ENCODE measurements around the gene ROBO2. TPM values are rescaled to one million over a fixed set of nuclear protein-coding genes. Genes with fewer than 3 reads are reported as not detected.

Gene ROBO2
- 1 to 10 TPM in 1 of 4 donors, under 1 TPM in 2, not detected in 1; 0.29 to 2.1 (median 0.48) TPM for total RNA-seq
- polyA plus RNA-seq, result 0.05 TPM
- long read RNA-seq, donor 1, result 0 reads
- long read RNA-seq, donor 2, result 0 reads
- long read RNA-seq, donor 3, partial matches to known transcripts, result 0 of 1 reads
- long read RNA-seq, donor 3, other reads (novel, unspliced or antisense), result 1 of 1 reads
- long read RNA-seq, donor 4, result 0 reads

GRCh38 chr3:77039606-77040171, at the start of gene ROBO2:
Gene ROBO2, plus strand, starts transcription at chr3:77040099. Its CDS starts 687 bp downstream, at chr3:77040786.
- Histone ChIP-seq H3K9me3 (ENCODE audit: control insufficient read depth, low read length) (no peaks in the 10 kb centered on the region), H3K4me3 (ENCODE audit: low read length) (peak within 1 kb of the TSS; percentile 60), H3K4me1 (ENCODE audit: control insufficient read depth, insufficient read depth, low read length) (no peaks in the 10 kb centered on the region), H3K27me3 (ENCODE audit: control insufficient read depth, insufficient read depth) (peaks cover 3% of the 10 kb centered on the region), H3K27ac (ENCODE audit: low read length) (no peak within 1 kb of the TSS)
- intact Hi-C loops (cut with DNase I), result loop anchor here (2.0 to 5.0 kb wide), 3 partner anchors 213 to 218 kb away; no protein-coding TSS in a partner anchor
- ATAC-seq (peak; percentile 60 to 71), DNase-seq (peak; percentile 23 to 71 (median 43))
- under 1% methylated on average over 54 of the region's 54 CpGs for WGBS

- Histone ChIP-seq H3K9me3 (ENCODE audit: control insufficient read depth, low read length) (no peaks in the 10 kb centered on the region), H3K4me3 (ENCODE audit: low read length) (no peak overlapping the region), H3K27ac (ENCODE audit: low read length) (no peak overlapping the region), H3K27me3 (ENCODE audit: control insufficient read depth, insufficient read depth) (no peaks in the 10 kb centered on the region), H3K4me1 (ENCODE audit: control insufficient read depth, insufficient read depth, low read length) (no peaks in the 10 kb centered on the region)
- DNase-seq (no peak), ATAC-seq (no peak)
- intact Hi-C loops (cut with DNase I), result no loop called here
- WGBS, result 69% methylated on average over 5 of the region's 5 CpGs
These were observed 49.3 kb upstream of the ROBO2 start for GRCh38 chr3:76990606-76991005.

- Histone ChIP-seq H3K4me3 (ENCODE audit: low read length) (no peak overlapping the region), H3K4me1 (ENCODE audit: control insufficient read depth, insufficient read depth, low read length) (no peaks in the 10 kb centered on the region), H3K9me3 (ENCODE audit: control insufficient read depth, low read length) (no peaks in the 10 kb centered on the region), H3K27ac (ENCODE audit: low read length) (no peak overlapping the region), H3K27me3 (ENCODE audit: control insufficient read depth, insufficient read depth) (no peaks in the 10 kb centered on the region)
- ATAC-seq, result no peak
- intact Hi-C loops (cut with DNase I), result no loop called here
- no peak for DNase-seq
- WGBS, result 85% methylated on average over 3 of the region's 3 CpGs
These were observed 48.7 kb upstream of the ROBO2 start for GRCh38 chr3:76991165-76991564.

GRCh38 chr3:76997733-76998132, 42.2 kb upstream of the ROBO2 start:
- no peaks in the 10 kb centered on the region for H3K9me3 ChIP-seq (ENCODE audit: control insufficient read depth, low read length)
- WGBS, result 56% methylated on average over 2 of the region's 2 CpGs
- ATAC-seq, result no peak
- no peak for DNase-seq
- intact Hi-C loops (cut with DNase I), result no loop called here
- no peak overlapping the region for H3K4me3 ChIP-seq (ENCODE audit: low read length)
- H3K27ac ChIP-seq (ENCODE audit: low read length), result no peak overlapping the region
- H3K4me1 ChIP-seq (ENCODE audit: control insufficient read depth, insufficient read depth, low read length), result no peaks in the 10 kb centered on the region
- H3K27me3 ChIP-seq (ENCODE audit: control insufficient read depth, insufficient read depth), result no peaks in the 10 kb centered on the region

GRCh38 chr3:76998555-76998954, 41.3 kb upstream of the ROBO2 start:
- Histone ChIP-seq H3K4me3 (ENCODE audit: low read length) (no peak overlapping the region), H3K27ac (ENCODE audit: low read length) (no peak overlapping the region), H3K4me1 (ENCODE audit: control insufficient read depth, insufficient read depth, low read length) (no peaks in the 10 kb centered on the region), H3K27me3 (ENCODE audit: control insufficient read depth, insufficient read depth) (no peaks in the 10 kb centered on the region), H3K9me3 (ENCODE audit: control insufficient read depth, low read length) (no peaks in the 10 kb centered on the region)
- 87% methylated on average over 3 of the region's 3 CpGs for WGBS
- ATAC-seq (no peak), DNase-seq (no peak)
- intact Hi-C loops (cut with DNase I), result no loop called here

GRCh38 chr3:77001062-77001701, 38.7 kb upstream of the ROBO2 start:
- 55% methylated on average over 5 of the region's 5 CpGs for WGBS
- intact Hi-C loops (cut with DNase I), result no loop called here
- Histone ChIP-seq H3K27me3 (ENCODE audit: control insufficient read depth, insufficient read depth) (no peaks in the 10 kb centered on the region), H3K4me1 (ENCODE audit: control insufficient read depth, insufficient read depth, low read length) (no peaks in the 10 kb centered on the region), H3K4me3 (ENCODE audit: low read length) (no peak overlapping the region), H3K27ac (ENCODE audit: low read length) (no peak overlapping the region), H3K9me3 (ENCODE audit: control insufficient read depth, low read length) (no peaks in the 10 kb centered on the region)
- ATAC-seq, result no peak
- DNase-seq, result no peak

- ATAC-seq (no peak), DNase-seq (no peak)
- no peak overlapping the region for H3K27ac ChIP-seq (ENCODE audit: low read length)
- H3K4me1 ChIP-seq (ENCODE audit: control insufficient read depth, insufficient read depth, low read length), result no peaks in the 10 kb centered on the region
- no peaks in the 10 kb centered on the region for H3K9me3 ChIP-seq (ENCODE audit: control insufficient read depth, low read length)
- intact Hi-C loops (cut with DNase I), result no loop called here
- 40% methylated on average over 7 of the region's 7 CpGs for WGBS
- no peak overlapping the region for H3K4me3 ChIP-seq (ENCODE audit: low read length)
- no peaks in the 10 kb centered on the region for H3K27me3 ChIP-seq (ENCODE audit: control insufficient read depth, insufficient read depth)
These were observed 25.7 kb upstream of the ROBO2 start for GRCh38 chr3:77014226-77014625.

- H3K4me3 ChIP-seq (ENCODE audit: low read length), result no peak overlapping the region
- H3K4me1 ChIP-seq (ENCODE audit: control insufficient read depth, insufficient read depth, low read length), result no peaks in the 10 kb centered on the region
- H3K27me3 ChIP-seq (ENCODE audit: control insufficient read depth, insufficient read depth), result no peaks in the 10 kb centered on the region
- DNase-seq (no peak), ATAC-seq (no peak)
- H3K27ac ChIP-seq (ENCODE audit: low read length), result no peak overlapping the region
- 34% methylated on average over 1 of the region's 1 CpG for WGBS
- no peaks in the 10 kb centered on the region for H3K9me3 ChIP-seq (ENCODE audit: control insufficient read depth, low read length)
- intact Hi-C loops (cut with DNase I), result no loop called here
These were observed 14.4 kb upstream of the ROBO2 start for GRCh38 chr3:77025471-77025870.

- Histone ChIP-seq H3K4me3 (ENCODE audit: low read length) (no peak overlapping the region), H3K27me3 (ENCODE audit: control insufficient read depth, insufficient read depth) (no peaks in the 10 kb centered on the region), H3K9me3 (ENCODE audit: control insufficient read depth, low read length) (no peaks in the 10 kb centered on the region), H3K27ac (ENCODE audit: low read length) (no peak overlapping the region), H3K4me1 (ENCODE audit: control insufficient read depth, insufficient read depth, low read length) (no peaks in the 10 kb centered on the region)
- no peak for ATAC-seq
- intact Hi-C loops (cut with DNase I), result no loop called here
- 70% methylated on average over 5 of the region's 5 CpGs for WGBS
- DNase-seq, result no peak
These were observed 12.8 kb upstream of the ROBO2 start for GRCh38 chr3:77026904-77027634.

GRCh38 chr3:77028005-77028404, 11.9 kb upstream of the ROBO2 start:
- WGBS, result 50% methylated on average over 2 of the region's 2 CpGs
- no peaks in the 10 kb centered on the region for H3K4me1 ChIP-seq (ENCODE audit: control insufficient read depth, insufficient read depth, low read length)
- H3K27me3 ChIP-seq (ENCODE audit: control insufficient read depth, insufficient read depth), result no peaks in the 10 kb centered on the region
- no peaks in the 10 kb centered on the region for H3K9me3 ChIP-seq (ENCODE audit: control insufficient read depth, low read length)
- H3K4me3 ChIP-seq (ENCODE audit: low read length), result no peak overlapping the region
- DNase-seq (no peak), ATAC-seq (no peak)
- H3K27ac ChIP-seq (ENCODE audit: low read length), result no peak overlapping the region
- intact Hi-C loops (cut with DNase I), result no loop called here

GRCh38 chr3:77038468-77038929, 1.4 kb upstream of the ROBO2 start:
- H3K4me3 ChIP-seq (ENCODE audit: low read length), result peak overlapping the region; percentile 60
- H3K27ac ChIP-seq (ENCODE audit: low read length), result no peak overlapping the region
- under 1% methylated on average over 21 of the region's 21 CpGs for WGBS
- DNase-seq, result peak; percentile 59 to 79 (median 64)
- no peaks in the 10 kb centered on the region for H3K9me3 ChIP-seq (ENCODE audit: control insufficient read depth, low read length)
- H3K4me1 ChIP-seq (ENCODE audit: control insufficient read depth, insufficient read depth, low read length), result no peaks in the 10 kb centered on the region
- peak; percentile 96 to 97 for ATAC-seq
- intact Hi-C loops (cut with DNase I), result loop anchor here in 3 of 4 donors (2.0 to 5.0 kb wide), 2 partner anchors 214 to 216 kb away; no protein-coding TSS in a partner anchor
- H3K27me3 ChIP-seq (ENCODE audit: control insufficient read depth, insufficient read depth), result peaks cover 3% of the 10 kb centered on the region

Measured in right cardiac atrium (tissue), 5 donors.